Neural cell (in vitro differentiated cells): ENCODE data around the gene LRRC46. TPM values are rescaled to one million over a fixed set of nuclear protein-coding genes. Genes with fewer than 3 reads are reported as not detected.

ENCODE experiments used
- H2AFZ ChIP-seq: fragments of 200-600, 300-800 bp; sonication (generic), shearing (Covaris generic); 2 replicates; pipeline ENCODE4 v1.6.0; 2014; ENCODE audit warnings: low read depth, mild to moderate bottlenecking, antibody characterized with exemption, low read length, moderate library complexity
- H3F3A ChIP-seq: fragments of 200-600 bp; shearing (Covaris generic); 2 replicates; pipeline ENCODE4 v1.6.1; 2016; ENCODE audit warnings: mild to moderate bottlenecking, moderate library complexity, mixed read lengths, antibody characterized with exemption, low read length; ENCODE audit not compliant: insufficient read depth, poor library complexity, severe bottlenecking
- H3K27ac ChIP-seq: fragments of 200-600, 300-800 bp; sonication (generic), shearing (Covaris generic); 2 replicates; pipeline ENCODE4 v1.5.1; 2014; ENCODE audit warnings: mild to moderate bottlenecking, low read length, moderate library complexity
- H3K27me3 ChIP-seq: fragments of 300-800, 200-600 bp; sonication (generic), shearing (Covaris generic); 2 replicates; pipeline ENCODE4 v1.6.0; 2014; ENCODE audit warnings: mild to moderate bottlenecking, low read depth, low read length, moderate library complexity; ENCODE audit not compliant: insufficient read depth
- H3K36me3 ChIP-seq: fragments of 300-800, 200-600 bp; sonication (generic), shearing (Covaris generic); 2 replicates; pipeline ENCODE4 v1.5.1; 2014; ENCODE audit warnings: mild to moderate bottlenecking, antibody characterized with exemption, low read length, moderate library complexity; ENCODE audit not compliant: insufficient read depth
- H3K4me2 ChIP-seq: fragments of 300-800, 200-600 bp; sonication (generic), shearing (Covaris generic); 2 replicates; pipeline ENCODE4 v1.6.0; 2014; ENCODE audit warnings: mild to moderate bottlenecking, low read length
- H3K4me3 ChIP-seq: fragments of 300-800, 200-600 bp; sonication (generic), shearing (Covaris generic); 2 replicates; pipeline ENCODE4 v1.5.1; 2014; ENCODE audit warnings: mild to moderate bottlenecking, low read length, moderate library complexity
- H3K79me2 ChIP-seq: fragments of 200-600 bp; shearing (Covaris generic); replicated peaks from 2 replicates; pipeline ENCODE4 v1.6.0; 2014; ENCODE audit warnings: mild to moderate bottlenecking, low read length, moderate library complexity; ENCODE audit not compliant: insufficient read depth
- H3K9ac ChIP-seq: fragments of 300-800, 200-600 bp; sonication (generic), shearing (Covaris generic); 2 replicates; pipeline ENCODE4 v1.6.1; 2016; ENCODE audit warnings: mild to moderate bottlenecking, low read length, mixed read lengths
- H3K9me2 ChIP-seq: fragments of 200-600 bp; shearing (Covaris generic); 2 replicates; pipeline ENCODE4 v1.6.1; 2016; ENCODE audit warnings: mild to moderate bottlenecking, low read length, mixed read lengths; ENCODE audit not compliant: insufficient read depth
- H3K9me3 ChIP-seq: fragments of 200-600, 300-800 bp; sonication (generic), shearing (Covaris generic); 2 replicates; pipeline ENCODE4 v1.6.1; 2016; ENCODE audit warnings: mild to moderate bottlenecking, mixed run types, low read length, moderate library complexity, mixed read lengths
- H4K20me1 ChIP-seq: fragments of 200-600 bp; shearing (Covaris generic); 2 replicates; pipeline ENCODE4 v1.6.1; 2016; ENCODE audit warnings: mild to moderate bottlenecking, mixed run types; ENCODE audit not compliant: insufficient read depth
- CTCF ChIP-seq: fragments of 450-650 bp; IDR thresholded peaks from 2 replicates; pipeline ENCODE4 v1.5.1; 2014; ENCODE audit warnings: antibody characterized with exemption, mild to moderate bottlenecking, moderate library complexity; ENCODE audit not compliant: poor library complexity, severe bottlenecking
- EP300 ChIP-seq: fragments of 450-650 bp; conservative IDR thresholded peaks from 2 replicates; pipeline ENCODE4 v1.6.1; 2014; ENCODE audit warnings: antibody characterized with exemption, mild to moderate bottlenecking, moderate library complexity; ENCODE audit not compliant: poor library complexity, severe bottlenecking
- EZH2 ChIP-seq: fragments of 200-600, 300-800 bp; shearing (Covaris generic), sonication (generic); IDR thresholded peaks from 2 replicates; pipeline ENCODE4 v1.6.1; 2014; ENCODE audit warnings: antibody characterized with exemption, low read length, borderline replicate concordance, mild to moderate bottlenecking; ENCODE audit not compliant: insufficient read depth, poor library complexity, severe bottlenecking
- MXI1 ChIP-seq: fragments of 450-650 bp; conservative IDR thresholded peaks from 2 replicates; pipeline ENCODE4 v1.6.1; 2014; ENCODE audit warnings: antibody characterized with exemption, mild to moderate bottlenecking; ENCODE audit not compliant: poor library complexity, severe bottlenecking
- POLR2AphosphoS5 ChIP-seq: IDR thresholded peaks from 2 replicates; pipeline ENCODE4 v1.6.1; 2012
- RAD21 ChIP-seq: fragments of 450-650 bp; conservative IDR thresholded peaks from 2 replicates; pipeline ENCODE4 v1.6.1; 2014; ENCODE audit warnings: antibody characterized with exemption, mild to moderate bottlenecking, moderate library complexity
- REST ChIP-seq: IDR thresholded peaks from 2 replicates; pipeline ENCODE4 v1.6.1; 2012; ENCODE audit warnings: borderline replicate concordance
- SMC3 ChIP-seq: fragments of 450-650 bp; conservative IDR thresholded peaks from 2 replicates; pipeline ENCODE4 v1.6.1; 2014; ENCODE audit warnings: antibody characterized with exemption, mild to moderate bottlenecking, moderate library complexity; ENCODE audit not compliant: poor library complexity
- TAF1 ChIP-seq: IDR thresholded peaks from 2 replicates; pipeline ENCODE4 v1.6.1; 2012; ENCODE audit warnings: low read depth
- polyA plus RNA-seq: library from polyadenylated mRNA; depleted of rRNA; stranded (reverse); fragments of >200 nt; gene quantifications from 2 replicates; pipeline ENCODE4 v1.2.3, GENCODE V29; 2014

Gene LRRC46
- polyA plus RNA-seq, 1 donor from 2014 or later, result 0.12 TPM

GRCh38 chr17:47789611-47790561 is 41.6 kb upstream of the LRRC46 start:
- peak overlapping the region; percentile 71 for H3K4me3 ChIP-seq
- H2AFZ ChIP-seq, result no peak overlapping the region
- H3F3A ChIP-seq, result no peaks in the 10 kb centered on the region
- H3K9me3 ChIP-seq, result no peaks in the 10 kb centered on the region
- no peaks in the 10 kb centered on the region for H3K79me2 ChIP-seq
- H3K4me2 ChIP-seq, result no peak overlapping the region
- H3K36me3 ChIP-seq, result no peaks in the 10 kb centered on the region
- no peak overlapping the region for H3K27ac ChIP-seq
- TF ChIP-seq SMC3 (peak; percentile 65), CTCF (peak; percentile 68), TAF1 (no peak), REST (no peak), MXI1 (peak; percentile 58), POLR2AphosphoS5 (no peak), RAD21 (peak; percentile 68), EZH2 (no peak), EP300 (no peak)
- peaks cover 81% of the 10 kb centered on the region for H3K27me3 ChIP-seq
- no peaks in the 10 kb centered on the region for H3K9me2 ChIP-seq
- no peaks in the 10 kb centered on the region for H4K20me1 ChIP-seq
- peak overlapping the region; percentile 50 for H3K9ac ChIP-seq

- Histone ChIP-seq H2AFZ (no peak overlapping the region), H3K79me2 (no peaks in the 10 kb centered on the region), H3K4me2 (no peak overlapping the region), H3K36me3 (no peaks in the 10 kb centered on the region), H3K9me3 (no peaks in the 10 kb centered on the region), H3F3A (no peaks in the 10 kb centered on the region), H3K4me3 (no peak overlapping the region), H3K9ac (no peak overlapping the region), H3K27ac (no peak overlapping the region), H3K9me2 (no peaks in the 10 kb centered on the region), H4K20me1 (no peaks in the 10 kb centered on the region), H3K27me3 (peaks cover 84% of the 10 kb centered on the region)
- no peak for TF ChIP-seq POLR2AphosphoS5
- TF ChIP-seq SMC3, result no peak
- no peak for TF ChIP-seq TAF1
- TF ChIP-seq RAD21, result no peak
- TF ChIP-seq EP300, result no peak
Measured at GRCh38 chr17:47791025-47791424, 40.4 kb upstream of the LRRC46 start.
